CD4-positive, alpha-beta T cell (primary cell): ENCODE measurements around the gene ABCB6. TPM values are rescaled to one million over a fixed set of nuclear protein-coding genes. Genes with fewer than 3 reads are reported as not detected.

Source experiments
- ATAC-seq: fragments of 200-7000 bp; cut with Tn5 transposase; one replicate; pipeline ENCODE4 v1.10.0; 2022; ENCODE audit warnings: mild to moderate bottlenecking; ENCODE audit not compliant: poor library complexity
- CTCF ChIA-PET: fragments of 350-600 bp; sonication (Branson Sonifier 250); formaldehyde crosslinking; loops from one replicate; lab custom pipeline; 2021; ENCODE audit warnings: antibody characterized with exemption, inconsistent platforms; lab: Charles Lee
- POLR2A ChIA-PET: fragments of 350-600 bp; sonication (Branson Sonifier 250); formaldehyde crosslinking; loops from one replicate; lab custom pipeline; 2021; ENCODE audit warnings: antibody characterized with exemption, inconsistent platforms; lab: Charles Lee
- DNase-seq, 14 experiments: peaks; one replicate each; pipeline ENCODE4 v3.0.0-alpha.2; 2013 to 2020; ENCODE audit warnings: mixed read lengths in 2 of 14
- H3K27ac ChIP-seq, 2 donors: one replicate each; pipeline versions ENCODE4 v1.5.1 to v1.7.0; 2013; ENCODE audit warnings: low read length in 2 of 2, low read depth in 1 of 2, mild to moderate bottlenecking in 1 of 2
- H3K27me3 ChIP-seq, 2 experiments: 1 replicate in 1 of 2; 2 replicates in 1 of 2; pipeline versions ENCODE4 v1.6.1 to v1.7.0; 2013; ENCODE audit warnings: low read length in 2 of 2, control low read depth in 1 of 2, mild to moderate bottlenecking in 1 of 2, moderate library complexity in 1 of 2; ENCODE audit not compliant: insufficient read depth in 2 of 2, control insufficient read depth in 1 of 2
- H3K36me3 ChIP-seq: one replicate; pipeline ENCODE4 v1.6.1; 2013; ENCODE audit warnings: low read length, control low read depth; ENCODE audit not compliant: insufficient read depth
- H3K4me1 ChIP-seq: one replicate; pipeline ENCODE4 v1.6.1; 2013; ENCODE audit warnings: low read length, control low read depth; ENCODE audit not compliant: insufficient read depth
- H3K4me3 ChIP-seq: one replicate; pipeline ENCODE4 v1.5.1; 2013; ENCODE audit warnings: mild to moderate bottlenecking, low read length, moderate library complexity
- H3K9me3 ChIP-seq, 2 experiments: 1 replicate in 1 of 2; 2 replicates in 1 of 2; pipeline versions ENCODE4 v1.6.1 to v1.7.0; 2013; ENCODE audit warnings: low read length in 2 of 2, mild to moderate bottlenecking in 2 of 2, control low read depth in 1 of 2, moderate library complexity in 1 of 2; ENCODE audit not compliant: control insufficient read depth in 1 of 2, insufficient read depth in 1 of 2
- H3K27ac Mint-ChIP-seq: one replicate; pipeline ENCODE4 v1.8.0; 2020; ENCODE audit warnings: mixed read lengths
- H3K27me3 Mint-ChIP-seq: one replicate; pipeline ENCODE4 v1.8.0; 2021; ENCODE audit warnings: mixed read lengths
- H3K36me3 Mint-ChIP-seq: one replicate; pipeline ENCODE4 v1.8.0; 2021; ENCODE audit warnings: low read depth, mixed read lengths
- H3K4me1 Mint-ChIP-seq: one replicate; pipeline ENCODE4 v1.8.0; 2021; ENCODE audit warnings: low read depth, mixed read lengths
- H3K4me3 Mint-ChIP-seq: one replicate; pipeline ENCODE4 v1.8.0; 2020; ENCODE audit warnings: mild to moderate bottlenecking, mixed read lengths
- H3K9me3 Mint-ChIP-seq: one replicate; pipeline ENCODE4 v1.8.0; 2020; ENCODE audit warnings: mixed read lengths
- CTCF ChIP-seq: fragments of 200-600 bp; IDR thresholded peaks from one replicate; pipeline ENCODE4 v1.8.0; 2022; ENCODE audit warnings: antibody characterized with exemption, mild to moderate bottlenecking
- intact Hi-C, 2 experiments: fragments of 100-400 bp; cut with DNase I in 1 of 2; cut with micrococcal nuclease in 1 of 2; formaldehyde crosslinking; loops; one replicate each; pipeline versions ENCODE4 v1.15.1 to v1.9.0; 2023 to 2025; cut with DNase I, micrococcal nuclease
- total RNA-seq, 174 experiments: library from RNA in 2 of 174; stranded (reverse) in 2 of 174; gene quantifications; one replicate each; pipeline ENCODE4 v1.2.3 and lab custom pipeline; 2021 to 2026

The ABCB6 gene
- total RNA-seq, 2 experiments from 2014 or later: 2.6 to 3.1 TPM

GRCh38 chr2:219219784-219220532 lies 1.2 kb upstream of the ABCB6 start:
- Histone ChIP-seq H3K4me3 (no peak overlapping the region), H3K27ac (no peak overlapping the region), H3K27me3 (no peaks in the 10 kb centered on the region), H3K9me3 (no peaks in the 10 kb centered on the region), H3K36me3 (peaks cover 52% of the 10 kb centered on the region), H3K4me1 (peaks cover 26% of the 10 kb centered on the region)
- Mint-ChIP-seq H3K9me3 (no peaks in the 10 kb centered on the region), H3K27me3 (no peaks in the 10 kb centered on the region), H3K36me3 (peaks cover 64% of the 10 kb centered on the region), H3K27ac (peak overlapping the region; percentile 49), H3K4me3 (peak overlapping the region; percentile 58), H3K4me1 (peaks cover 25% of the 10 kb centered on the region)
- DNase-seq (no peak), ATAC-seq (no peak)
- intact Hi-C loops: loop anchor here (1.0 to 5.0 kb wide), 3 partner anchors 8 to 32 kb away; partner anchors contain the start of genes TUBA4A (in 2 of the 2), TUBA4B (in 2 of the 2), ANKZF1 (in 1 of the 2) and ATG9A (in 1 of the 2)
- ChIA-PET CTCF (interaction anchor here (1.5 to 2.8 kb wide), 2 partner anchors 26 to 75 kb away, joined by 4 to 16 read pairs; partner anchors contain the start of genes GLB1L and STK16), POLR2A (interaction anchor here (0.9 to 6.7 kb wide), 11 partner anchors 10 to 75 kb away, joined by 4 to 63 read pairs (median 14); partner anchors contain the start of genes ANKZF1, ATG9A, CNPPD1 and DNAJB2)
- no peak for TF ChIP-seq CTCF

GRCh38 chr2:219218217-219218731 lies 484 bp downstream of the ABCB6 start:
- CTCF ChIA-PET: interaction anchor here (1.0 to 2.8 kb wide), 4 partner anchors 42 to 189 kb away, joined by 3 to 16 read pairs (median 4); partner anchors contain the start of gene CNPPD1
- H3K36me3 ChIP-seq: peaks cover 35% of the 10 kb centered on the region

More at GRCh38 chr2:219218217-219218731, 484 bp downstream of the ABCB6 start:
- Histone ChIP-seq H3K27ac (no peak overlapping the region), H3K4me1 (peaks cover 26% of the 10 kb centered on the region), H3K27me3 (no peaks in the 10 kb centered on the region), H3K9me3 (no peaks in the 10 kb centered on the region), H3K4me3 (peak overlapping the region; percentile 70)
- peaks cover 50% of the 10 kb centered on the region for H3K36me3 Mint-ChIP-seq
- H3K4me1 Mint-ChIP-seq: peaks cover 18% of the 10 kb centered on the region
- peak overlapping the region; percentile 85 for H3K4me3 Mint-ChIP-seq
- DNase-seq (peak in 3 of 14 experiments; percentile 12 to 36 (median 16)), ATAC-seq (peak; percentile 27)
- intact Hi-C loops: loop anchor here (5.0 kb wide), 1 partner anchor 34 kb away; the partner anchor contains the start of genes TUBA4A (in 2 of the 2) and TUBA4B (in 2 of the 2)
- no peaks in the 10 kb centered on the region for H3K9me3 Mint-ChIP-seq
- no peak for TF ChIP-seq CTCF
- POLR2A ChIA-PET: interaction anchor here (0.5 to 6.7 kb wide), 13 partner anchors 11 to 77 kb away, joined by 3 to 63 read pairs (median 7); partner anchors contain the start of genes ANKZF1, ATG9A, CNPPD1 and DNAJB2
- no peaks in the 10 kb centered on the region for H3K27me3 Mint-ChIP-seq
- peak overlapping the region; percentile 78 for H3K27ac Mint-ChIP-seq
